ENCODE data around the gene PRPS2.

Gene PRPS2

DNA sequence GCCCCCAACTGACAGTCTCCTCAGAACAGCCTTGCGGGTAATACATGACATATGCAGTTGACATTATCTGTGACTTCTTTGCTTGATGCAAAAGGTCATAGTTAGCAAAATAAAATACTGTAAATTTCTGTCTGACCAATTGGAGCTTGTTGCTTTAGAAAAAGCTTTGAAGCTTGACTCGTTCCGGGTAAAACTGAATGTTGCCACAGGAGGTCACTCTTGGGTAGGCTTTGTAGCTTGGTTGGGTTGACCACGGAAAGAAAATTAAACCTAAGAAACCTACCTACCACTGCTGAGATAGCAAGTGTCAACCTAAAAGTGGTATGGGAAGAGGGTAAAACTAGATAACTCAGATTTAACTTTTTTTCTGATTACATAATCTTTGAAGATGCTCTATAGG lies 23.2 kb downstream of the PRPS2 start:
- DNase-seq (ENCODE audit: low read depth in 2 of 3, low spot score in 2 of 3) = no peak

DNA sequence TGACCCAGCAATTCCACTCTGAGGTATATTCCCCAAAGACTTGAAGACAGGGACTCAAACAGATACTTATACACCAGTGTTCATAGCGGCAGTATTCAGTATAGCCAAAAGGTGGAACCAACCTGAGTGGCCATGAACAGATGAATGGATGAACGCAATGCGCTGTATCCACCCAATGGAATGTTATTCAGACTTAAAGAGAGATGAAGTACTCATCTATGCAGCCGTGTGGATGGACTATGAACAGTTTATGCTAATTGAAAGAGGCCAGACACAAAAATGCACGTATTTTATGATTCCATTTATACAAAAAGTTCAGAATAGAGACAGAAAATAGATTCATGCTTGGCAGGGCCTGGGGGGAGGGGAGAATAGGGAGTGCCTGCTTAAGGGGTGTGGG lies 26.3 kb downstream of the PRPS2 start:
- DNase-seq (ENCODE audit: low read depth in 2 of 3, low spot score in 2 of 3) = no peak

DNA sequence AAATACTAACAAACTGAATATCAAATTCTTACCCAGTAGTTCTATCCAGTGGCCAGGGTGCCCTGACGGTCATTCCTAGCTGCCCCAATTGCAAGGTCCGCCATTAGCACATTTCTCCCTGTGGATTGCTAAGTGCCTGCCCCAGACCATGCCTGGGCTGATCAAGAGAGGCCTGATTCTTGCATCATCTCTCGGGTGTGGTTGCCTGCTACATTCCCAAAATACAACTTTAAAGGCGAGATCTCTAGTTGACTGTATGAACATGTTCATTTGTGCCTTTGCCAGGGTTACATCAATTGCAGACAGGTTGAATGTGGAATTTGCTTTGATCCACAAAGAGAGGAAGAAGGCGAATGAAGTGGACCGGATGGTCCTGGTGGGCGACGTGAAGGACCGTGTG lies 28.0 kb downstream of the PRPS2 start:
- no peak for DNase-seq (ENCODE audit: low read depth in 2 of 3, low spot score in 2 of 3)

DNA sequence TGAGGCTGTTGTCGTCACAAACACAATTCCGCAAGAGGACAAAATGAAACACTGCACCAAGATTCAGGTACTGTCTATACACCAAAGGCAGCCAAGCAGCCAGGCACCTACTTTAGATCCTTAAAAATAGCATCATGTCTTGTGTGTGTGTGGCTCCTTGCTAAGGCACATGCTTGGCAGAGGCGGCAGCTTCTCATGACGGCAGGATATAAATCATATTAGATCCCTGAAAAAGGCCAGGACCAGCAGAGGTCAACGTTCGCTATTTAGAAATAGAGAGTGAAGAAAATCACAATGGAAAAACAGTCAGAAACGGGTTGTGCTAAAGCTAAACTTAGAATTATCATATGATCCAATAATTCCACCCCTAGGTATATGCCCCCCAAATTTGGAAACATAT lies 29.5 kb downstream of the PRPS2 start:
- DNase-seq (ENCODE audit: low read depth in 2 of 3, low spot score in 2 of 3) = no peak

DNA sequence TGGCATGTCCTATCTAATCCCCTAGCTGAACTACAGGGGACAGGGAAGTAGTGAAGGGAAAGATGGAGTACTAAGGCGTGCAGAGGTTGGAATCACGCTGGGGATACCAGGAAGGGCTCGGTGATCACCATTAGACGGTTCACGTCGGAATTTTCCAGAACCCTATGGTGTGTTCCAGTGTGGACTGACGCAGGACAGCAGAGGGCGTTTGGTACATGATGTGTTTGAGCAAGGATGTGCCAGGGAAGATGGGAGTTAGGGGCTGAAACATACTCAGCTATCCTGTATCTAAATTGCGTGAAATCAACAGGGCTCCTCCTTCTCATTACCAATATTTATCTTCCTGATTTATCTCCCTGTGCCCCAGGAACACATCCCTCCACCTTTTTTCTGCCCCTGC lies 33.7 kb downstream of the PRPS2 start:
- DNase-seq (ENCODE audit: low read depth in 2 of 3, low spot score in 2 of 3) = no peak

DNA sequence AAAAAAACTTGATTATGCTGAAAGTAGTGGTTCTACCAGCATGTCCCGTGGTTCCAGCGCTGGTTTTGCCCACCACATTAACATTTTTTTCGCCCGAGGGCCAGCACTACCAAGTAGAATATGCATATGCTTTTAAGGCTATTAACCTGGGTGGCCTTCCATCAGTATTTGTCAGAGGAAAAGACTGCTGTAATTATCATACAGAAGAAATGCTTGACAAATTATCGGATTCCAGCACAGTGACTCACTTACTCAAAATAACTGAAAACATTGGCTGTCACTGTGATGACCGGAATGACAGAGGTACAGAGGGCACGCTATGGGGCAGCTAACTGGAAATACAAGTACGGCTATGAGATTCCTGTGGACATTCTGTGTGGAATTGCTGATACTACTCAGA lies 34.6 kb downstream of the PRPS2 start:
- DNase-seq (ENCODE audit: low read depth in 2 of 3, low spot score in 2 of 3) = no peak

DNA sequence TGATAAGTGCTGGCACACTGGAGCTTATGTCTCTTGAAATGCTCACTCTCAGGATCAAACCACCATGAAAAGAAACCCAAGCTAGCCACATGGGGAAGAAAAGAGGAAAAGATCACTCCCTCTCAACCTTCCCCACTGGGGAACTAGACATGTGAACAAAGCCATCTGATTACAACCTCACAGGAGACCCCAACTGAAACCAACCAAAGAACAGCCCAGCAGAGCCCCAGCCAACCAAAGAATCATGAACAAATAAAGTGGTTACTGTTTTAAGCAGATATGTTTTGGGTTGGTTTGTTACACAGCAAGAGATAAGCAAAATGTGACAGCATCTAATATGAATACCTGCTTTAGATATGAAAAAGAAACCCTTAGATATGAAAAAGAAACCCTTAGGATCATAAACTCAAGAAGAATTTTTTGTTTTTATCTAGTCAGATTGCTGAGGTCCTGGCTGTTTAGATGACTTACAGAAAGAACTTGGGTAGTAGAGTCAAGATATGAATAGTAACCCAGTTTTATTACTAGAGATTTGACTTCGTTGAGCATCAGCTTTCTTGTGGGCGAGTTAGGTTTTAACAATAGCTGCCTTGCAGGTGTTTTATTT lies 52.0 kb downstream of the PRPS2 start:
- DNase-seq (ENCODE audit: low read depth in 2 of 3, low spot score in 2 of 3) = no peak

DNA sequence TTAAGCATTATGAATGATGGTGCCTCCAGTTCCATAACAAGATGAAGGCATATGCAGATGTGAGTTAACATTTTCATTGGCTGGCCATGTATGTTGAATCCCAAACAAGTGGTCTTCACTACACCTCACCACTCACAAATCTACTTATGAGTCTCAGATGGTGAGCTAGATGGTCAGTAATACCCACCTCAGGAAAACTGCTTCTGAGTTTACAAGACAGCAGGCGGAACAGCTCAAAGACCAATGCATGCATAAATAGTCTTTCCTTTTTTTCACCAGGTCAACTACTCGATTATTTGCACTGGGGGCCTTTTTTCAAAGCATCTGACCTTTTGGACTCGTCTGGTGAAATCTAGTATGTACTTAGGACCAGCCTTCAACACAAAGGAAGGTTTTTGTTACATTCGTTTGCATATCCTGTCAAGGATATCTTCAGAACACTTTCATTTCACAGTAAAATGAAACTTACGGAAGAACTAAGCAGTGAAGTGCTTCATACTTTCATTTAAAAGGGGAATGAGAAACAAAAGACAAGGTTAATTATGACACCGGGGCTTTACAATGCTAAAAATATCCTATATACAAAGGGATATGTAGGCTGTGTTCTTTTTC lies 52.6 kb downstream of the PRPS2 start:
- DNase-seq (ENCODE audit: low read depth in 2 of 3, low spot score in 2 of 3) = no peak

DNA sequence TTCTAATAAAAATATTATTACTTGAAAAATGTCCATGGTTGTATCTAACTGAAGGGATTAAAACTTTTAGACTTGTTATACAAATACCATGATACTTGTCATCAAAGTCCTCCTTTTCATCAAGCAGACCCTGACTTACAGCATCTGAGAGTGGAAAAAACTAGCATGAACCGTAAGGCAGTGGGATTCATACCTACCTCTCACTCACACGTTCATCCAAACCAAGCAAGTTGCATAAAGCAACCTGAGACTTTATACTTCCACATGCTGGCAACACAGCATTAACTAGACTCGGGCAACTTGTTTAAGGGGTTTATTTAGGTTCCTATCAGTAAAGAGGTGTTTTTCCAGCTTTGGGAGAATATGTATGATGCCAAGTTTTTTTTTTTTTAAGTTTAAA lies 53.1 kb downstream of the PRPS2 start:
- no peak for DNase-seq (ENCODE audit: low read depth in 2 of 3, low spot score in 2 of 3)

DNA sequence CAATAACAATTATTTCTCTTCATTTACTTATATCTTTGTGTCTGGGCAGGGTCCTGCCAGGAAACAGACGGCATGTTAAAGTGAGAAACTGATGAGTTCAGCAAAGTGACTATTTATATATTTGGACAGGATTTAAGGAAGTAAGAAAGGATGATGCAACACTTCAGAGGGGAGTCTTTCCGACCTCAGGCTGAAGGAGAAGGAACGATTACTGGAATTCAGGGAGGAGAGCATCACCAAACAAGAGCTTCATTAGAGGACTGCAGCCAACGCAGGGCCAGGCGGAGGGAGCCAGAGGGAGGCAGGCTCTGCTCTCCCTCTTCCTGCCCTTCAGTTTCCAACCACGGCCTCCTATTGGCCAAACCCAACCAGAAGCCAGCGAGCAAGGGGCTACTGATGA lies 74.1 kb downstream of the PRPS2 start:
- DNase-seq (ENCODE audit: low read depth in 2 of 3, low spot score in 2 of 3) = no peak

DNA sequence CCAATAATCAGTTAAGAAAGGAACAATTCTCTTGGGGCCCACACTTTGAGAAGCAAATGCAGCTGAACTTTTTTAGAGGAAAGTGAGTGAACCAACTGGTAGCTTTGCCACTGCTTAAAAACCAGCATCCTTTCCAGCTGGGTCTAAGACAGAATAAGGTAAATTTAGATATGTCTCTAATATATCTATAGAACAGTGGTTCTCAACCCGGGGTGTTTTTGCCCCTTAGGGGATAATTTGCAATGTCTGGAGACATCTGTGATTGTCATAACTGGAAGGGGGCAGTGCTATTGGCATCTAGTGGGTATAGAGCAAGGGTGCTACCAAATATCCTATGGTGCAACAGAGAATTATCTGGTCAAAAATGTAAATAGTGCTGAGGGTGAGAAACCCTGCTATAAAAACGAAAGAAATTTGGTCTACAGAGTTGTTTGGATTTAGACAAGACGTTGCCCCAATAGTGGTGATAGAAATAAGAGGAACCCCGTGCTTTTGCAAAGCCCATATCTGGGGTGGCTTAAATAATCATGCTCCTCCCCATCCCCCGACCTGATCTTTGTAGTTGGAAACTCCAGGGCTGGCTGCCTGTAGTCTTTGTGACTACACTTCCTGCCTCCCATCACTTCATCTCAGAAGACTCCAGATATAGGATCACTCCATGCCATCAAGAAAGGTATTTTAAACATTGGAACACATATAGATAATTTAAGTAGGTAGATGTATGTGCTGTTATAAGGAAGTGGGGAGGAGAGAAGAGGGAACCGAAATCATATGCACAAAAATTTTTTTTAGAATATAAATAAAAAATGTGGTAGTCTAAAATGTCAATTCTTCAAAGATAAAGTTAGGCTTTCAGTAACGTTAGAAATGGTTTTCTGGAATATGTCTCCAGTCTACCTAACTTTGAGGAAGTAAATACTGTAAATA lies 75.5 kb downstream of the PRPS2 start, which contains the start of gene TLR7:
Gene TLR7 (plus strand): TSS at position 622 of the 927 bp plus-strand sequence. CDS start 507 bp downstream, outside the sequence.
- DNase-seq (ENCODE audit: low read depth in 2 of 3, low spot score in 2 of 3) = no peak

DNA sequence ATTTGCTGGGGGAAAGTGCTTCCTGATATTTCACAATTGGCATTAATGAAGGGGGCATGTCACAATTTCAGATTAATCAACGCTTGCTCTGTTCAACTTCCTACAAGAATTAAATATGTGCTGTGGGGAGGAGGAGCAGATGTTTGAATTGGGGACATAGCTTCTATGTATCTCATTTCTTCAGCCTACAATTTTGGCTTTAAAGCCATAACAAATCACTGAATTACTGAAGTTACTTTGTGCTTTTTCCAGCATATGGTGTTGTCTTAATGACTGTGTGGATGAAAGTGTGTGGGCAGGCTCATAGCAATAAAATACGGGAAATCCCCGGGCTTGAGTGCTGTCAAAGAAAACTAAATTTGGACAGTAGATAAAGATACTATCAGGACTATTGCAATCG lies 76.5 kb downstream of the PRPS2 start:
- no peak for DNase-seq (ENCODE audit: low read depth in 2 of 3, low spot score in 2 of 3)

DNA sequence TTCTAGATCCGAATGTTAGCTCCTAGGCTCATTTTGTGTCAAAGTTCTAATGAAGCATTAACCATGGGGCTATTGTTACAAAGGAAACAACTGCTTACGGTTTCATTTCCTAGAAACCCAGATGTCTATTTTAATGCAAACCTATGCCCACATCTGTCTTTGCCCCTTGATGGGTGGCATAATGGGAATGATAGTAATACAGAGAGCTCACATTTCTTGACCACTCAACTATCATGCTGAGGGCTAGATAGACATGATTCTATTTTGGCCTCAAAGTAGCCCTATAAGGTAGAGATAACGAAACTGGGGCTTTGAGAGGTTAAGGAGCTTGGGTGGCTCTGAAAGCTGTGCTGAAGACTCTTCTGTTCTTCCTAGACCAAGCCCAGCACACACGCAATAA lies 77.5 kb downstream of the PRPS2 start:
- no peak for DNase-seq (ENCODE audit: low read depth in 2 of 3, low spot score in 2 of 3)

DNA sequence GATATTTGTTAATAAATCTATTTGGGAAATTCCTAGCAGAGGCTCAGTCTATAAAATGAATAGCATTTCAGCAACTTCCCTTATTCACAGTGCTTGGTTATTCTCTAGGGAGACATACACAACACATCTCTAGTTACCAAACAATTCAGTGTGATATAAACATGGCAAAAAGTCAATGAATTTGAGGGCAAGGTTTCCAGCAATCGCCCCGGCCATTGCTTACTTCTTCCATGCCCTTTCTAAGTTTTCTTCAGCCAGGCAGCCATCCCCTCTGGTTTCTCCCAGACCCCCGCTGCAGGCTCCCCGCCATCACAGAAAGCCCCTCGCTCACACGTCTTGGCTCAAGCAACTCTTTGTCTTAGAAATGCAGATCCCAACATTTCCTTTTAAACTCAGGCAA lies 80.0 kb downstream of the PRPS2 start:
- DNase-seq (ENCODE audit: low read depth in 2 of 3, low spot score in 2 of 3) = no peak

DNA sequence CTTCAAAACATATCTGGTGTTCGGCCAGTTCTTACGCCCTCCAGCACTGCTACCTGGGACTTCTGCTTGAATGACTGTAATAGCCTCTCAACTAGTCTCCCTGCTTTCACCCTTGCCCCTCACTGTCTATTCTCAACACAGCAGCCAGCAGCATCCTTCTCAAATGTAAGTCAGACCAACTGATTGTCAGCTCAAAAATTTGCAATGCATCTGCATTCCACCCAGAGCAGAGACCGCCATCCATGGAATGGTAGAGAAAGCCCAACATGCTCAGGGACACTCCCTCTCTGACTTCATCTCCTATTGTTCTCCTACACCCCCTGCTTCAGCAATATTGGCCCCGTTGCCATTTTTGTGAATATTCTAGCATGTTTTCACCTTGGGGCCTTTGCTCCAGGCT lies 81.5 kb downstream of the PRPS2 start:
- DNase-seq (ENCODE audit: low read depth in 2 of 3, low spot score in 2 of 3) = no peak
